Smooth muscle cell of the umbilical artery (primary cell): Measurements from ENCODE around the gene PLPP7. TPM values are rescaled to one million over a fixed set of nuclear protein-coding genes. Genes with fewer than 3 reads are reported as not detected.

ENCODE experiments used
- total RNA-seq: library from RNA; depleted of rRNA; stranded (reverse); fragments of >200 nt; gene quantifications from 2 replicates; pipeline ENCODE4 v1.2.3, GENCODE V29; 2014

The PLPP7 gene
- total RNA-seq: 5.3 and 6.1 TPM in 2 replicates

DNA sequence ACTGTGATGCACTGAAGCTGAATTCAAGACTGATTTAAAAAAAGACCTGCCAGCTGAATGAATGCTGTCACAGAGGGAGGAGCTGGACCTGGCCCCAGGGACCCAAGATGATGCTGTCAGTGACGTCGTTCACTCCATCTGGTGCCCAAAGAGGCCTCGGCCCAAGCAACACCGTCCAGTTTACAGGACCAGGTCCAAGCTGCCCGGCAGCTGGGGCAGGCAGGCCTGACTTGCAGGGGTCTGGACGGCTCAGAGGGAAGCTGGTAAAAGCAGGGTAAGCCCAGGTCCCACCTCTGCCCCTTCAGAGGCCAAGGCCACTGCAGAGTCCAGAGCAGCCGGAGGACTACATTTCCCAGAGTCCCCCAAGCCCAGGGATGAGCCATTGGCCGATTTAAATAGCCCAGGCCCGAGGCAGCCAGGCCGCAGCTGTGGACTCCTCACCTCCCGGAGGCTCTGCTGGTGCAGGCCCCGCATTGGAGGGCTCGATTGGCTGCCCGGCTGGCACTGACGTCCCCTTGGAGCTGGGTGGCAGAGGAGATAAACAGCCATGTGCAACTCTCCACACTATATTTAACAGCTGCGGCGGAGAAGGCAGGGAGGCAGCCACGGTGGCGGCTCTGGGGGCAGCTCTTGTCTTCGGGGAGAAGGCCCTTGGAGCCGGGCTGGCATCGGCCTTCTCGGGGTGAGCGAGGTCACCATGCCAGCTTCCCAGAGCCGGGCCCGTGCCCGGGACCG lies at the start of gene PLPP7:
TSS of gene PLPP7 (plus strand) at position 423 of the 735 bp plus-strand sequence. CDS start at position 698, 275 bp downstream.

DNA sequence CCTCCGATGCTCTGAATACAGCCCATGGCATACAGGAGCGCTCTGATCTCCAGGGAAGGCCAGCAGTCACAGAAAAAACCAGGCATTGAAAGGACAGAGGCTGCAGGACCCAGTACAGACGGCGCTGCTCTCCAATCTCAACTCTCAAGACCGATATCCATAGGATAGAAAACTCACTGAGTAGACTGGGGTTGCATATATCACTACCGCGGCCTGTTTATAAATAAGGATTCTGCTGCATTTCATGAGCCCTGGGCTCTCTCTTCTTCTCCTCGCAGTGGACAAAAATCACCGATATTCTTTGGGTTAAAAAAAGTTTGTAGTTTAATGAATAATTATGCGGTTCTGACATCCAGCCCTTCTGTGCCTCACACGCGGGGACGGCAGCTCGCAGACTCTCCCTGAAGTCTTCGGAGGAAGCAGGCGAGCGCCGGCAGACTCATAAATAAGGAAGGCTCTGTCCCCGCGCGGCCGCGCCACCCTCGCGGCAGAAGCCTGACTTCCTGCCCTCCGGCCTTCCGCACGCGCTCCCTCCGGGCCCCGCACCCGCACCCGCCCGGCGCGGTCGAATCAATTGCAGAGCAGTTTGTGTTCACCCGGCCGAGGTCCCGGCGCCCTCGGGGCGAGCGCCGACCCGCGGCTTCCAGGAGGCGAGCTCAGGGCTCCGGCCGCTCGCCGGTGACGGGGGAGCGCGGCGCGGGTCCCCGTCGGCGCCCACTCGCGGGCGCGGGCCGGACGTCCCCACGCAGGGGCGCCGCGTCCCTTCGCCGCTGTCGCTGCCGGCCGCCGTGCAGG lies 13.2 kb upstream of the PLPP7 start, which contains the start of gene FAM78A:
TSS of gene FAM78A (minus strand) at position 417 of the 795 bp plus-strand sequence. CDS start at position 86, 331 bp downstream.

Other genes with a start within 250 kb of the PLPP7 start
- gene AIF1L, start 193.2 kb upstream of the PLPP7 start, total RNA-seq: 0.09 and 0.30 TPM in 2 replicates
- gene NUP214, start 164.1 kb upstream of the PLPP7 start, total RNA-seq: 13.4 and 20.4 TPM in 2 replicates
- 0.74 and 0.89 TPM in 2 replicates for gene FAM78A, start 13.2 kb upstream of the PLPP7 start, total RNA-seq
- gene PRRC2B, start 104.4 kb downstream of the PLPP7 start, total RNA-seq: 53.7 and 153 TPM in 2 replicates
- gene POMT1, start 213.2 kb downstream of the PLPP7 start, total RNA-seq: 31.8 and 34.8 TPM in 2 replicates
- 8.3 and 14.7 TPM in 2 replicates for gene UCK1, start 241.5 kb downstream of the PLPP7 start, total RNA-seq